Astrocyte of the spinal cord (primary cell): ENCODE data around the gene ATP5PO.
A peak's percentile ranks its signal among the peaks of the same experiment; 100 is the strongest.
"Not testable (repeated sequence)": the region's sequence is repeated elsewhere in the genome, so short reads cannot be mapped to it uniquely, and the experiment has no call there.

ENCODE experiments used
- DNase-seq: peaks from one replicate; pipeline ENCODE4 v3.0.0; 2011; ENCODE audit warnings: low read depth, low spot score
- H3K4me3 ChIP-seq: 2 replicates; pipeline ENCODE4 v1.5.1; 2011; ENCODE audit warnings: low read depth, mild to moderate bottlenecking, low read length, moderate library complexity
- CTCF ChIP-seq: IDR thresholded peaks from 2 replicates; pipeline ENCODE4 v1.5.1; 2012; ENCODE audit warnings: low read depth, mild to moderate bottlenecking, low read length, inconsistent platforms
- in situ Hi-C: cut with HindIII; loops from 2 replicates; pipeline ENCODE4 v1.10.0; 2017; ENCODE audit warnings: low sequenced_read_pairs

Gene ATP5PO

GRCh38 chr21:33874161-33874560, 41.4 kb downstream of the ATP5PO start:
- in situ Hi-C loops: no loop called here
- H3K4me3 ChIP-seq: no peak overlapping the region
- no peak for DNase-seq
- no peak for TF ChIP-seq CTCF

GRCh38 chr21:33872881-33873515, 42.6 kb downstream of the ATP5PO start:
- in situ Hi-C loops: no loop called here
- TF ChIP-seq CTCF: no peak
- H3K4me3 ChIP-seq: no peak overlapping the region
- no peak for DNase-seq

GRCh38 chr21:33871171-33871570, 44.4 kb downstream of the ATP5PO start:
- DNase-seq: peak; percentile 19
- H3K4me3 ChIP-seq: no peak overlapping the region
- in situ Hi-C loops: no loop called here
- TF ChIP-seq CTCF: no peak

GRCh38 chr21:33870768-33871167, 44.8 kb downstream of the ATP5PO start:
- DNase-seq: no peak
- TF ChIP-seq CTCF: no peak
- no peak overlapping the region for H3K4me3 ChIP-seq
- in situ Hi-C loops: no loop called here

- in situ Hi-C loops: no loop called here
- DNase-seq: no peak
- H3K4me3 ChIP-seq: no peak overlapping the region
- no peak for TF ChIP-seq CTCF
Observed at GRCh38 chr21:33869873-33870272, 45.7 kb downstream of the ATP5PO start.

GRCh38 chr21:33867868-33868267, 47.7 kb downstream of the ATP5PO start:
- in situ Hi-C loops, H3K4me3 ChIP-seq, DNase-seq: not testable (repeated sequence)

GRCh38 chr21:33866826-33867225, 48.8 kb downstream of the ATP5PO start:
- no peak overlapping the region for H3K4me3 ChIP-seq
- no peak for TF ChIP-seq CTCF
- in situ Hi-C loops: no loop called here
- no peak for DNase-seq
